GM12892 (cell line): ENCODE data around the gene TMEM259.

ENCODE experiments used
- DNase-seq: peaks from one replicate; pipeline ENCODE4 v3.0.0; 2011; ENCODE audit not compliant: insufficient read length
- FAIRE-seq: peaks from 2 replicates; lab custom pipeline; 2011; peaks lifted over from hg19 to GRCh38; lab: Jason Lieb, UNC
- POLR2A ChIP-seq: IDR thresholded peaks from 2 replicates; pipeline ENCODE4 v1.6.1; 2011; ENCODE audit warnings: low read depth, low read length, control low read depth
- POLR2AphosphoS5 ChIP-seq: IDR thresholded peaks from 2 replicates; pipeline ENCODE4 v1.6.1; 2011; ENCODE audit warnings: low read depth, low read length, control low read depth
- TAF1 ChIP-seq: IDR thresholded peaks from 2 replicates; pipeline ENCODE4 v1.6.1; 2011; ENCODE audit warnings: low read depth, mild to moderate bottlenecking, control low read depth, low read length, borderline replicate concordance

TMEM259 gene

DNA sequence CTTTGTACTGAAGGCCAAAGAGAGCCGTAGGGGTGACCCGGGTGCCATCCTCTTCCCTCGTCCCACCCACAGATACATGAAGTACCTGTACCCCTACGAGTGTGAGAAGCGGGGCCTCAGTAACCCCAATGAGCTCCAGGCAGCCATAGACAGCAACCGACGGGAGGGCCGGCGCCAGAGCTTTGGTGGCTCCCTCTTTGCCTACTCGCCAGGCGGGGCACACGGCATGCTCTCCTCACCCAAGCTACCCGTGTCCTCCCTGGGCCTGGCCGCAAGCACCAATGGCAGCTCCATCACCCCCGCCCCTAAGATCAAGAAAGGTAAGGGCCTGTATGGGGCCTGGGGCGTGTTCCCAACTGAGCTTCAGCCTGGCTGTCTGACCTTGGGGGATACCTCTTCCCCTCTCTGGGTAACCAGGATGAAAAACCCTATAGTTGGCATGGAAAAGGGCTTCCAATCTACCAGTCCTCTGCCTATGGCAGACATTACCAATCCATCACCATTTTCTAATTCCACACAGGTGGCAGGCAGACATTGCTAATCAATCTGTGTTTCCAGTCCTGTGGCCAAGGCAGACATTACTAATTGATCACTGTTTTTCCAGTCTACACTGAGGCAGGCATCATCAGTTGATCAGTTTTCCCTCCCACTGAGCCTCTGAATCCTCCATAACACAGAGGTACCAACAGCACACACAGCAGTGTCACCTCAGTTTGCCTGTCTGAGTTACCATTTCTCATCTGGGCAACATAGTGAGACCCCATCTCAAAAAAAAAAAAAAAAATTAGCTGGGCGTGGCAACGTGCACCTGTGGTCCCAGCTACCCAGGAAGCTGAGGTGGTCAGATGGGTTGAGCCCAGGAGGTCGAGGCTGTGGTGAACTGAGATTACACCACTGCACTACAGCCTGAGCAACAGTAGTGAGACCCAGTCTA, 55.9 kb downstream of the TMEM259 start:
- no peak for FAIRE-seq
- TF ChIP-seq POLR2AphosphoS5 (no peak), POLR2A (no peak), TAF1 (no peak)
- no peak for DNase-seq

- FAIRE-seq (no peak), DNase-seq (no peak)
- TF ChIP-seq POLR2A (no peak), POLR2AphosphoS5 (no peak)
Observed at GRCh38 chr19:964116-964520, 56.8 kb downstream of the TMEM259 start.

GRCh38 chr19:963486-963951, 57.4 kb downstream of the TMEM259 start:
- TF ChIP-seq POLR2A: no peak
- TF ChIP-seq POLR2AphosphoS5: no peak
- no peak for TF ChIP-seq TAF1
- FAIRE-seq (no peak), DNase-seq (no peak)

DNA sequence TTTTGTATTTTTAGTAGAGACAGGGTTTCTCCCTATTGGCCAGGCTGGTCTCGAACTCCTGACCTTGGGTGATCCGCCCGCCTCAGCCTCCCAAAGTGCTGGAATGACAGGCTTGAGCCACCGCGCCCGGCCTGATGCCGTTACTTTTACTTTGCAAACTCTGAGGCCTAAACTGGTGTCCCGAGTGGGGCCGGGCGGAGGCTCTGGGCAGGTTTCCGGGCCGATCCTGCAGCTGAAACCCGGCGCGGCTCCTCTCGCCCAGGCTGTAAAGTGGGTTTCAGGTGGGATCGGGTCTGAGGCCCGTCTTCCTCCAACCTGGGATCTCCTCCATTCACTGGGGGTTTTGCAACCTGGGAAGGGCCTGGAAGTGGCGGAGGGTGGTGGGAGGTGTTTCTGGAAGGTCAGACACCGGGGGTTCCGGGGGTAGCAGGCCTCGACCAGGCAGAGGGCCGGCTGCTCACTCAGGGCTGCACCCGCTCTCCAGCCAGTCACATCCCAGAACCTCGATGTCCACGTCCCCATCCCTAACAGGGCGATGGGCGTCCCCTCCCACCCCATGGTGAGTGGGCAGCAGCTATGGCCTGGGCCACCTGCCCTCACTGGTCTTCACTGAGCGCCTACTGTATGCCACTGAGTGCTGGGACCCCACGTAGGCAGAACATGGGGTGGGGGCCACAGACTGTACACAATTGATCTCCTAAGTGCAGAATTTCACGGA, 58.1 kb downstream of the TMEM259 start:
- TF ChIP-seq POLR2AphosphoS5: no peak
- no peak for TF ChIP-seq POLR2A
- no peak for TF ChIP-seq TAF1
- no peak for FAIRE-seq
- DNase-seq: no peak

GRCh38 chr19:961866-962620, 58.9 kb downstream of the TMEM259 start:
- no peak for TF ChIP-seq POLR2A
- TF ChIP-seq POLR2AphosphoS5: no peak
- no peak for FAIRE-seq
- DNase-seq: no peak

- no peak for DNase-seq
- no peak for FAIRE-seq
- TF ChIP-seq POLR2AphosphoS5: no peak
- no peak for TF ChIP-seq TAF1
- no peak for TF ChIP-seq POLR2A
Observed at GRCh38 chr19:960601-960938, 60.4 kb downstream of the TMEM259 start.

- FAIRE-seq (no peak), DNase-seq (no peak)
- no peak for TF ChIP-seq POLR2AphosphoS5
- no peak for TF ChIP-seq TAF1
- no peak for TF ChIP-seq POLR2A
Observed at GRCh38 chr19:960020-960419, 60.9 kb downstream of the TMEM259 start.
